SK-N-MC (cell line): ENCODE measurements around the gene STIL.

Experiments used
- DNase-seq: peaks from one replicate; pipeline ENCODE4 v3.0.0-alpha.2; 2011; ENCODE audit warnings: low read depth, low spot score
- H3K27ac ChIP-seq: fragments of 200-600 bp; sonication (generic); 2 replicates; pipeline ENCODE4 v1.5.1; 2016; ENCODE audit warnings: mixed run types
- H3K36me3 ChIP-seq: fragments of 200-600 bp; sonication (generic); 2 replicates; pipeline ENCODE4 v1.6.1; 2017; ENCODE audit warnings: antibody characterized with exemption, low read length, mixed read lengths; ENCODE audit not compliant: insufficient read depth
- H3K4me3 ChIP-seq: fragments of 200-600 bp; sonication (generic); 2 replicates; pipeline ENCODE4 v1.5.1; 2016
- H3K9ac ChIP-seq: fragments of 200-600 bp; sonication (generic); 2 replicates; pipeline ENCODE4 v1.8.0; 2017; ENCODE audit warnings: mixed run types, mixed read lengths; ENCODE audit not compliant: insufficient read length
- H3K9me3 ChIP-seq: fragments of 200-600 bp; sonication (generic); 2 replicates; pipeline ENCODE4 v1.6.1; 2017; ENCODE audit warnings: low read depth, mild to moderate bottlenecking, antibody characterized with exemption, low read length, moderate library complexity, mixed read lengths
- EZH2 ChIP-seq: fragments of 200-600 bp; sonication (generic); IDR thresholded peaks from one replicate; pipeline ENCODE4 v1.6.1; 2017; ENCODE audit warnings: antibody characterized with exemption
- FOXP2 ChIP-seq: optimal IDR thresholded peaks from 2 replicates; pipeline ENCODE3; 2011; ENCODE audit warnings: mild to moderate bottlenecking, moderate library complexity; ENCODE audit not compliant: insufficient read depth; ENCODE audit errors: extremely low read length, control extremely low read depth
- POLR2AphosphoS5 ChIP-seq: IDR thresholded peaks from 2 replicates; pipeline ENCODE4 v1.6.1; 2012; ENCODE audit warnings: mild to moderate bottlenecking, low read depth, low read length, borderline replicate concordance

Gene STIL

DNA sequence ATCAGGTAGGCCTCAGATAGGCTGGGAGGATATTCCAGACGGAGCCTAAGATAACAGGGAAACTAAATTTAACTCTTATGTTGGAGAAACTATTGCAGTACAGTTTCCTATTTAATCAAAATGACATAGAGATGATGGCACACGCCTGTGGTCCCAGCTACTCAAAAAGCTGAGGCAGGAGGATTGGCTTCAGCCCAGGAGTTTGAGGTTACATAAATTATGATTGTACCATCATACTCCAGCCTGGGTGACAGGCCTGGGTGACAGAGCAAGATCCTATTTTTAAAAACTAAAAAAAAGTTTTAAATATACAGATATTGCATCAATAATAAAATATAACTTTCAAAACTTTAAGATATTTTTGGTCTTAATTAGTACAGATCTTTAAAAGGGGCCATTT is 56.7 kb downstream of the STIL start:
- no peak for DNase-seq
- Histone ChIP-seq H3K36me3 (peaks cover 39% of the 10 kb centered on the region), H3K27ac (no peak overlapping the region), H3K4me3 (no peak overlapping the region), H3K9me3 (no peaks in the 10 kb centered on the region), H3K9ac (no peak overlapping the region)
- TF ChIP-seq FOXP2 (no peak), EZH2 (no peak), POLR2AphosphoS5 (no peak)

DNA sequence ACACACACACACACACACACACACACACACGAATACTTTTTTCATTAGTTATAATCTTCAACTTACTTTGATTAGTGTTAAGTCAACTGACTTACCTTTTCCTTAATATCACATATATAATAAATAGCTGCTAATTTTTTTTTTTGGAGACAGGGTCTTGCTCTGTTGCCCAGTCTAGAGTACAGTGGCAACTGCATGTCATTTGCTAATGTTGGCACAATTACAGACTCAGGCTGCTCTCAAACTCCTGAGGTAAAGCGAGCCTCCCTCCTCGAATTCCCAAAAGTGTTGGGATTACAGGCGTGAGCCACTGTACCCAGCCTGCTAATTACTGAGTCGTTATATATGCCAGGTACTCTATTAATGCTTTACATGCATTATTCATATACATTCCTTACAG is 61.2 kb downstream of the STIL start:
- peaks cover 31% of the 10 kb centered on the region for H3K36me3 ChIP-seq
- H3K4me3 ChIP-seq: no peak overlapping the region
- H3K9ac ChIP-seq: no peak overlapping the region
- H3K9me3 ChIP-seq: no peaks in the 10 kb centered on the region
- no peak overlapping the region for H3K27ac ChIP-seq
- TF ChIP-seq POLR2AphosphoS5: no peak
- no peak for TF ChIP-seq FOXP2
- no peak for TF ChIP-seq EZH2
- no peak for DNase-seq

DNA sequence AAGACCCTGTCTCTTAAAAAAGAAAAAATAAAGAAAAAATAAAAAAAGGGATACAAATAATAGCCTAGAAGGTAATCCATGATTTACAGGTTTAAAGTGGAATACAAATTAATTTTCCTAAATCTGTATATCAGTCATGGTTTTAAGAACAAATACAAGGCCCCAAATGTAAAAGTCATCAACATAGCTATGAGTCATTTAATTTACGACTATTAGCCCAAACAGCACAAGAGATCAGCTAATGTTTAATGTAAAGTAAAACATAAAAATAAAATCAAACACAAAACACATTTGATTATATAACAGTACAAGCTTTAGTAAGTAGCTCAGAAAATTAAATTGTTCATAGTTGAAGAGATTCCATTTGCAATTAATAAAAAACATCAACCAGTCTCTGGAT is 61.6 kb downstream of the STIL start:
- peaks cover 27% of the 10 kb centered on the region for H3K36me3 ChIP-seq
- no peak for TF ChIP-seq POLR2AphosphoS5
- TF ChIP-seq FOXP2: no peak
- no peak for TF ChIP-seq EZH2
- H3K9ac ChIP-seq: no peak overlapping the region
- no peak for DNase-seq
- H3K27ac ChIP-seq: no peak overlapping the region
- no peaks in the 10 kb centered on the region for H3K9me3 ChIP-seq
- no peak overlapping the region for H3K4me3 ChIP-seq

DNA sequence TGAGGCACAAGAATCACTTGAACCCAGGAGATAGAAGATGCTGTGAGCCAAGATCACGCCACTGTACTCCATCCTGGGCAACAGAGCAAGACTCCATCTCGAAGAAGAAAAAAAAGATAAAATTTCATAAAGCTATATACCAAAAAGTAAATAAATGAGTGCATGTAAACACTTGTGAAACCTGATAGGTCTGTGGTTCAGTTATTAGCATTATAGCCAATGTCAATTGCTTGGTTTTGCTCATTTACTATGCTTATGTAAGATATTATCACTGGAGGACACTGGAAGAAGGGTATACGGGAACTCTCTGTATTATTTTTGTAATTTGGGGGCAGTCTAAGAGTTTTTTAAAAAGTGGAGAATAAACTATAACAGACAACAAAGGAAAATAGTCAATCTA is 64.2 kb downstream of the STIL start:
- Histone ChIP-seq H3K9ac (no peak overlapping the region), H3K36me3 (peaks cover 24% of the 10 kb centered on the region), H3K4me3 (no peak overlapping the region), H3K9me3 (no peaks in the 10 kb centered on the region), H3K27ac (no peak overlapping the region)
- no peak for TF ChIP-seq EZH2
- no peak for TF ChIP-seq FOXP2
- TF ChIP-seq POLR2AphosphoS5: no peak
- DNase-seq: no peak

DNA sequence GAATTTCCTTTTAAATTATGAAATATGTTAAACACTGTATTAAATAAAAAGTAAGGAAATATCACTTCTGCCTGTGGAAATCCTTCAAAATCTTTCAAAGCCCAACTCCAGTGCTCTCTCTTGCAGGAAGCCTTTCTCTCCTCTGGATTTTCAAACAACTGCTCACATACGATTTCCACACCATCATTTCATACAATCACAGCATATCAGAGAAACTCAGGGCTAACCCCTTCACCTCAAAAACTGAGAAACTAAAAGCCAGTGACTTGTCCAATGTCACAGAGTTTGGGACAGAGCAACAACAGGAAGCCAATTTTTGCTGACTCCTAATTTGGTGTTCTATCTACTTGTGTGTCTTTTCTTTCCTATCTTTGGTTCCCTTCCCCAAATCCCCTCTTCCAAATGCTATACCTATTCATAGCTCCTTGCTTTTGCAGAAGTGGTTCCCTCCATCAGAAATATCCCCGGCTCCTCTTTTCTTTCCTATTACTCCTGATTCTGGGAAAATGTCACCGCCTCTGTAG is 69.5 kb downstream of the STIL start:
- no peaks in the 10 kb centered on the region for H3K9me3 ChIP-seq
- no peak for DNase-seq
- H3K4me3 ChIP-seq: no peak overlapping the region
- no peaks in the 10 kb centered on the region for H3K36me3 ChIP-seq
- H3K9ac ChIP-seq: no peak overlapping the region
- no peak for TF ChIP-seq FOXP2
- no peak for TF ChIP-seq EZH2
- no peak overlapping the region for H3K27ac ChIP-seq

DNA sequence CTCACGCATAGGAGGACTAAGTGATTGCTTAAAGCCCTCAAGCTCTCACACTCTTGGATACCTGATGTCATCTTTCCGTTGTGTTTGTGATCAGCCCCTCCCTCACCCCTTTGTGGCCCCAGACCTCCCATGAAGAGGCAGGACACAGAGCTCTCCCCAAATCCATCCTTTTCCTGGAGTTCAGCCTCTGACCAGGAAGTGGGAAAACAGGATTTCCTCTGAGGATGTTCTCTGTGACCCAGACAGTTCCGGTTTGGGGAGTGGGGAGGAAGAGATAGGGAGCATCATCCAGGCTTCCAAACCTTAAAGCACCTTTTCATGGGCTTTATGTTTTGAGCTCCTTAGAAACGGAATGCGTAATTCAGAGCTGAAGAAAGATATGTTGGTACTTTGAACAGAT is 70.0 kb downstream of the STIL start:
- Histone ChIP-seq H3K27ac (no peak overlapping the region), H3K4me3 (no peak overlapping the region), H3K9ac (no peak overlapping the region), H3K9me3 (no peaks in the 10 kb centered on the region), H3K36me3 (no peaks in the 10 kb centered on the region)
- no peak for TF ChIP-seq FOXP2
- DNase-seq: no peak

DNA sequence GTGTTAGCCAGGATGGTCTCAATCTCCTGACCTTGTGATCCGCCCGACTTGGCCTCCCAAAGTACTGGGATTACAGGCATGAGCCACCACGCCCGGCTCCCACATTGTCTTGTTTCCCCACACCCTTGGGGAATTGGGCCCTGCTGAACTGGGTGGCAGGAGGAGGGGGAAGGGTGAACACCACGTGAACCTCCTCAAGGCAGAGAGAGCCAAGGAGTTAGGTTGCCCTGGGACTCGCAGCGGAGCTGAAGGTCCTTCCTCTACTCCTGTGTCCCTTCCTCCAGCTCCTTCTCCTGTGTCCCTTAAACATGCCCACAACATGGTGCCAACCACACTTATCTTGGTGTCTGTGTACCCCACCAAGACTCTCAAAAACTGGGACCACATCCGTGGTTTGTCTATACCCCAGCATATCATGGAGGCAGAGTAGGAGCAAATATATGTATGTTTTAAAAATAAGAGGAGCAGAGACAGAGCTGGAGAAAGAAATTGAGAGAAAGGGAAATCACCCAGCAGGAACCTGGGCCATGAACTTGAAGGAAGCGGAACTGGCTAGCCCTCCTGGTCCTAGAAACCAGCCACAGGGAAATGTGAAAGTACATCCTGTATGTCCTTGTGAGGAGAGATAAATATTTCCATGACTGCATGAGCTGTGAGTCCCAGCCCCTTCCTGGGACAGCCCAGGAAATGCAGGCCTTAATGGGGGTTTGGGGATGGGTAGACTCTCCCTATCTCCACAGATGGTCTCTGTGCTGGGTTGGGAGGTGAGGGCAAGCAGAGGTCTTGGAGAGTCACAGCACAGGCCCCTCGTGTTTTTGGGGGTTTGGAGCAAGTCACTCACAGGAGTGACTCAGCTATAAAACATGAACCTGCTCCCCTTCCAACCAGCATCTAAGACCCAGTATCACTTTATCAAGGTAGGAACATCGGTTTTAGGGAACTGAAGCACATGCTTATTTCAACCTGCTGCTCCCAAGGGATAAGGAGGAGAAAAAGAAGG is 72.5 kb downstream of the STIL start:
- no peak for TF ChIP-seq EZH2
- no peak for TF ChIP-seq FOXP2
- no peak for TF ChIP-seq POLR2AphosphoS5
- DNase-seq: no peak
- no peaks in the 10 kb centered on the region for H3K9me3 ChIP-seq
- H3K9ac ChIP-seq: no peak overlapping the region
- H3K36me3 ChIP-seq: no peaks in the 10 kb centered on the region
- no peak overlapping the region for H3K27ac ChIP-seq
- no peak overlapping the region for H3K4me3 ChIP-seq

DNA sequence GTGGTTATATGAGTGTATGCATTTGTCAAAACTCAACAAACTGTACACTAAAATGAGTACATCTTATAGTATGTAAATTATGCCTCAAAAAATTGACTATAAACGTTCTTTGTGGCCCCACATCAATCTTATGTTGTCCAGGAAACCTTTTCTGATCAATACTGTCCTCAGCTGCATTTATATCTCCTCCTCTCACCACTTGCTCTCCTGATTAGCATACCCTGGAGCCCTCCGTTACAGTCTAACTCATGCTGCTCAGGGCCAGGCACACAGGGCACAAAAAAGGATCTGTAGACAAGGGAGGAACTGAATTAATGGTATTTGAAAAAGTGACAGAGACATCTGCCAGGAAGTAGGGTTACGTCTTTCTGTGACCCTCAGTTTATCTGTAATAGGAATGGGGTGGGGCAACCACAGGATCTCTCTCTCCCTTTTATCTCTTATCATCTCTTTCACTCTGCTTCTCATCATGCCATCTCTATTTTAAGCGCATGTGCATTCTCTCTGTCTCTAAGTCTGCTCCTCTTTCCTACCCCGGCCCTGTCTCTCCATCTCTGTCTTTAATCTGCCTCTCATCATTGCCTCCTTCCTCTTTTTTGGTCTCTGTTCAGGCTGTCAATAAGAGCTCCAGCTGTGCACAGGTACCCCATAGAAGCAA is 74.9 kb downstream of the STIL start:
- Histone ChIP-seq H3K36me3 (no peaks in the 10 kb centered on the region), H3K27ac (no peak overlapping the region), H3K4me3 (no peak overlapping the region), H3K9ac (no peak overlapping the region), H3K9me3 (no peaks in the 10 kb centered on the region)
- TF ChIP-seq FOXP2 (no peak), EZH2 (no peak), POLR2AphosphoS5 (no peak)
- DNase-seq: no peak
